Stimulated activated naive CD8-positive, alpha-beta T cell treated with anti-CD3 and anti-CD28 coated beads, Interleukin-15, Interleukin-2, amounts not matched to agents 100 U/mL and 50 U/mL, for 24 hours (primary cell): Measurements from ENCODE around the gene NR5A2.

Source experiments
- ATAC-seq: fragments of 150-1000 bp; cut with Tn5 transposase; one replicate; pipeline ENCODE4 v1.10.0; 2021
- DNase-seq: peaks from one replicate; pipeline ENCODE4 v3.0.0; 2021

The NR5A2 gene

GRCh38 chr1:200128944-200129879 lies 101.7 kb downstream of the NR5A2 start:
- ATAC-seq = peak; percentile 73
- no peak for DNase-seq

- ATAC-seq (no peak), DNase-seq (no peak)
These were observed 103.0 kb downstream of the NR5A2 start for GRCh38 chr1:200130552-200130951.

GRCh38 chr1:200131551-200132125 lies 104.1 kb downstream of the NR5A2 start:
- ATAC-seq (peak; percentile 25), DNase-seq (no peak)

- ATAC-seq (no peak), DNase-seq (no peak)
These were observed 105.6 kb downstream of the NR5A2 start for GRCh38 chr1:200133123-200133522.

- DNase-seq (no peak), ATAC-seq (no peak)
These were observed 106.6 kb downstream of the NR5A2 start for GRCh38 chr1:200134116-200134515.

GRCh38 chr1:200136384-200136783 lies 108.9 kb downstream of the NR5A2 start:
- DNase-seq (no peak), ATAC-seq (no peak)

GRCh38 chr1:200139661-200140250 lies 112.2 kb downstream of the NR5A2 start:
- DNase-seq = peak; percentile 17
- ATAC-seq = peak; percentile 68

GRCh38 chr1:200143347-200143746 lies 115.8 kb downstream of the NR5A2 start:
- no peak for DNase-seq
- ATAC-seq = no peak

GRCh38 chr1:200146100-200146499 lies 118.6 kb downstream of the NR5A2 start:
- DNase-seq (no peak), ATAC-seq (no peak)

- ATAC-seq (no peak), DNase-seq (no peak)
These were observed 119.6 kb downstream of the NR5A2 start for GRCh38 chr1:200147094-200147493.

GRCh38 chr1:200147742-200148141 lies 120.2 kb downstream of the NR5A2 start:
- DNase-seq (no peak), ATAC-seq (no peak)

- DNase-seq (no peak), ATAC-seq (no peak)
These were observed 122.5 kb downstream of the NR5A2 start for GRCh38 chr1:200150006-200150405.

GRCh38 chr1:200150721-200151120 lies 123.2 kb downstream of the NR5A2 start:
- ATAC-seq (peak; percentile 33), DNase-seq (peak; percentile 16)

GRCh38 chr1:200152336-200152735 lies 124.8 kb downstream of the NR5A2 start:
- no peak for DNase-seq
- no peak for ATAC-seq

- ATAC-seq (peak; percentile 92), DNase-seq (peak; percentile 55)
These were observed 126.0 kb downstream of the NR5A2 start for GRCh38 chr1:200153277-200154055.

- DNase-seq (peak; percentile 49), ATAC-seq (peak; percentile 79)
These were observed 126.7 kb downstream of the NR5A2 start for GRCh38 chr1:200154069-200154767.

- ATAC-seq = no peak
- no peak for DNase-seq
These were observed 130.2 kb downstream of the NR5A2 start for GRCh38 chr1:200157715-200158114.

GRCh38 chr1:200161801-200162200 lies 134.3 kb downstream of the NR5A2 start:
- ATAC-seq (no peak), DNase-seq (no peak)

GRCh38 chr1:200162258-200162657 lies 134.7 kb downstream of the NR5A2 start:
- DNase-seq (no peak), ATAC-seq (no peak)

GRCh38 chr1:200162877-200163276 lies 135.4 kb downstream of the NR5A2 start:
- DNase-seq = no peak
- ATAC-seq = no peak

GRCh38 chr1:200163911-200164310 lies 136.4 kb downstream of the NR5A2 start:
- DNase-seq (no peak), ATAC-seq (no peak)
